WTC11 (cell line): ENCODE data around the gene KLHL29. TPM values are rescaled to one million over a fixed set of nuclear protein-coding genes. Genes with fewer than 3 reads are reported as not detected.

Experiments
- ATAC-seq: fragments of 200-7000 bp; cut with Tn5 transposase; 2 replicates; pipeline ENCODE4 v1.10.0; 2021; ENCODE audit warnings: mild to moderate bottlenecking, moderate library complexity
- CTCF ChIA-PET: fragments of 300-600 bp; sonication (Branson Sonifier 250); formaldehyde crosslinking; loops from one replicate; lab custom pipeline; 2021; ENCODE audit warnings: antibody characterized with exemption; lab: Charles Lee
- POLR2A ChIA-PET: fragments of 350-600 bp; sonication (Branson Sonifier 250); formaldehyde crosslinking; loops from one replicate; lab custom pipeline; 2021; ENCODE audit warnings: antibody characterized with exemption; lab: Charles Lee
- DNase-seq: peaks from one replicate; pipeline ENCODE4 v3.0.0; 2021; ENCODE audit warnings: low spot score
- H3K27ac Mint-ChIP-seq: 2 replicates; pipeline ENCODE4 v1.8.0; 2021; ENCODE audit warnings: mixed read lengths
- H3K27me3 Mint-ChIP-seq: 2 replicates; pipeline ENCODE4 v1.8.0; 2021; ENCODE audit warnings: low read depth, mild to moderate bottlenecking, moderate library complexity, mixed read lengths
- H3K36me3 Mint-ChIP-seq: 2 replicates; pipeline ENCODE4 v1.8.0; 2021; ENCODE audit warnings: mixed read lengths
- H3K4me1 Mint-ChIP-seq: 2 replicates; pipeline ENCODE4 v1.8.0; 2022; ENCODE audit warnings: mixed read lengths
- H3K4me3 Mint-ChIP-seq: 2 replicates; pipeline ENCODE4 v1.8.0; 2021; ENCODE audit warnings: mild to moderate bottlenecking, moderate library complexity, mixed read lengths
- H3K9me3 Mint-ChIP-seq: 2 replicates; pipeline ENCODE4 v1.8.0; 2021; ENCODE audit warnings: mixed read lengths
- ARID4B ChIP-seq: sonication (generic); formaldehyde crosslinking; IDR thresholded peaks from 2 replicates; pipeline ENCODE4 v1.8.0; 2023; ENCODE audit warnings: missing genetic modification reagents, mild to moderate bottlenecking, borderline replicate concordance
- ETV6 ChIP-seq: sonication (generic); formaldehyde crosslinking; IDR thresholded peaks from 2 replicates; pipeline ENCODE4 v1.8.1; 2022; ENCODE audit warnings: mild to moderate bottlenecking, missing genetic modification reagents
- TEAD1 ChIP-seq: sonication (generic); formaldehyde crosslinking; IDR thresholded peaks from 2 replicates; pipeline ENCODE4 v1.8.0; 2022; ENCODE audit warnings: mild to moderate bottlenecking, missing genetic modification reagents
- USF1 ChIP-seq: sonication (generic); formaldehyde crosslinking; IDR thresholded peaks from 2 replicates; pipeline ENCODE4 v1.8.0; 2022; ENCODE audit warnings: mild to moderate bottlenecking, missing genetic modification reagents
- ZNF396 ChIP-seq: fragments of 250-450 bp; sonication (Bioruptor Pico); IDR thresholded peaks from 2 replicates; pipeline ENCODE4 v1.8.0; 2021; ENCODE audit warnings: mild to moderate bottlenecking, moderate library complexity, borderline replicate concordance
- total RNA-seq: library from RNA; stranded (reverse); gene quantifications from 3 replicates; pipeline ENCODE4 v1.2.3, GENCODE V29; 2021
- TF ChIP-seq, protein P1 (sequence below): fragments of 250-450 bp; sonication (Bioruptor Pico); IDR thresholded peaks from 2 replicates; pipeline ENCODE4 v1.9.0; 2021; ENCODE audit warnings: moderate library complexity, mild to moderate bottlenecking, inconsistent platforms, borderline replicate concordance
- TF ChIP-seq, protein P2 (sequence below): sonication (generic); formaldehyde crosslinking; IDR thresholded peaks from 2 replicates; pipeline ENCODE4 v1.8.0; 2022; ENCODE audit warnings: mild to moderate bottlenecking, missing genetic modification reagents
- TF ChIP-seq, protein P3 (sequence below): sonication (generic); formaldehyde crosslinking; IDR thresholded peaks from 2 replicates; pipeline ENCODE4 v1.8.0; 2022; ENCODE audit warnings: missing genetic modification reagents

KLHL29 gene
- total RNA-seq, 1 experiment from 2014 or later = 7.1 TPM

DNA sequence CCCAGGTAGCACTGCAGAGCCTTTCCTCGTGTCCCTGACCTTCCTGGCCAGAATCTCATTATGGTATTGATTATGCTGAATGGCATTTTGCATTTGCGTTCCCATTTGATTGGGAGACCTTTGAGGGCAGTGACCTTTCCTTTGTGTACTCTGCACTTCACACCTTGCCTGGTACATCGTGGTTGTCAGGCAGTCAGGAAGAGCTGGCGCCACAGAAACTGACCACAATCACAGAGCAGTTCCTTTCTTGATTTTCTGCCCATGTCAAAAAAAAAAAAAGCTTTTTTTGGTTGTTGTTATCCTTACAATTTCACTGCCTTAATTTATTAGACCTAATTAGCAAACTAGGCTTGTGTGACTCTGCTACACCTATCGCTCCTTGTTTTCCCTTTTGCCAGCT, 8.9 kb upstream of the KLHL29 start:
- CTCF ChIA-PET = interaction anchor here (1.0 to 1.6 kb wide), 2 partner anchors 39 to 248 kb away, joined by 3 to 5 read pairs; no protein-coding TSS in a partner anchor
- H3K9me3 Mint-ChIP-seq = peaks cover 8% of the 10 kb centered on the region
- H3K27me3 Mint-ChIP-seq = peaks cover 29% of the 10 kb centered on the region

More for the DNA sequence above, 8.9 kb upstream of the KLHL29 start:
- peaks cover 17% of the 10 kb centered on the region for H3K4me1 Mint-ChIP-seq
- H3K27ac Mint-ChIP-seq = no peak overlapping the region
- ATAC-seq (no peak), DNase-seq (no peak)
- no peaks in the 10 kb centered on the region for H3K36me3 Mint-ChIP-seq
- POLR2A ChIA-PET = no interaction called here
- no peak overlapping the region for H3K4me3 Mint-ChIP-seq
- TF ChIP-seq USF1 (no peak), ARID4B (CRISPR knock-in tag) (no peak), ZNF396 (no peak), TEAD1 (no peak), ETV6 (CRISPR knock-in tag) (no peak)
- TF ChIP-seq, protein P1, sequence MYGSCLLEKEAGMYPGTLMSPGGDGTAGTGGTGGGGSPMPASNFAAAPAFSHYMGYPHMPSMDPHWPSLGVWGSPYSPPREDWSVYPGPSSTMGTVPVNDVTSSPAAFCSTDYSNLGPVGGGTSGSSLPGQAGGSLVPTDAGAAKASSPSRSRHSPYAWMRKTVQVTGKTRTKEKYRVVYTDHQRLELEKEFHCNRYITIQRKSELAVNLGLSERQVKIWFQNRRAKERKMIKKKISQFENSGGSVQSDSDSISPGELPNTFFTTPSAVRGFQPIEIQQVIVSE = no peak
- TF ChIP-seq, protein P2, sequence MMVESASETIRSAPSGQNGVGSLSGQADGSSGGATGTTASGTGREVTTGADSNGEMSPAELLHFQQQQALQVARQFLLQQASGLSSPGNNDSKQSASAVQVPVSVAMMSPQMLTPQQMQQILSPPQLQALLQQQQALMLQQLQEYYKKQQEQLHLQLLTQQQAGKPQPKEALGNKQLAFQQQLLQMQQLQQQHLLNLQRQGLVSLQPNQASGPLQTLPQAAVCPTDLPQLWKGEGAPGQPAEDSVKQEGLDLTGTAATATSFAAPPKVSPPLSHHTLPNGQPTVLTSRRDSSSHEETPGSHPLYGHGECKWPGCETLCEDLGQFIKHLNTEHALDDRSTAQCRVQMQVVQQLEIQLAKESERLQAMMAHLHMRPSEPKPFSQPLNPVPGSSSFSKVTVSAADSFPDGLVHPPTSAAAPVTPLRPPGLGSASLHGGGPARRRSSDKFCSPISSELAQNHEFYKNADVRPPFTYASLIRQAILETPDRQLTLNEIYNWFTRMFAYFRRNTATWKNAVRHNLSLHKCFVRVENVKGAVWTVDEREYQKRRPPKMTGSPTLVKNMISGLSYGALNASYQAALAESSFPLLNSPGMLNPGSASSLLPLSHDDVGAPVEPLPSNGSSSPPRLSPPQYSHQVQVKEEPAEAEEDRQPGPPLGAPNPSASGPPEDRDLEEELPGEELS = no peak
- TF ChIP-seq, protein P3, sequence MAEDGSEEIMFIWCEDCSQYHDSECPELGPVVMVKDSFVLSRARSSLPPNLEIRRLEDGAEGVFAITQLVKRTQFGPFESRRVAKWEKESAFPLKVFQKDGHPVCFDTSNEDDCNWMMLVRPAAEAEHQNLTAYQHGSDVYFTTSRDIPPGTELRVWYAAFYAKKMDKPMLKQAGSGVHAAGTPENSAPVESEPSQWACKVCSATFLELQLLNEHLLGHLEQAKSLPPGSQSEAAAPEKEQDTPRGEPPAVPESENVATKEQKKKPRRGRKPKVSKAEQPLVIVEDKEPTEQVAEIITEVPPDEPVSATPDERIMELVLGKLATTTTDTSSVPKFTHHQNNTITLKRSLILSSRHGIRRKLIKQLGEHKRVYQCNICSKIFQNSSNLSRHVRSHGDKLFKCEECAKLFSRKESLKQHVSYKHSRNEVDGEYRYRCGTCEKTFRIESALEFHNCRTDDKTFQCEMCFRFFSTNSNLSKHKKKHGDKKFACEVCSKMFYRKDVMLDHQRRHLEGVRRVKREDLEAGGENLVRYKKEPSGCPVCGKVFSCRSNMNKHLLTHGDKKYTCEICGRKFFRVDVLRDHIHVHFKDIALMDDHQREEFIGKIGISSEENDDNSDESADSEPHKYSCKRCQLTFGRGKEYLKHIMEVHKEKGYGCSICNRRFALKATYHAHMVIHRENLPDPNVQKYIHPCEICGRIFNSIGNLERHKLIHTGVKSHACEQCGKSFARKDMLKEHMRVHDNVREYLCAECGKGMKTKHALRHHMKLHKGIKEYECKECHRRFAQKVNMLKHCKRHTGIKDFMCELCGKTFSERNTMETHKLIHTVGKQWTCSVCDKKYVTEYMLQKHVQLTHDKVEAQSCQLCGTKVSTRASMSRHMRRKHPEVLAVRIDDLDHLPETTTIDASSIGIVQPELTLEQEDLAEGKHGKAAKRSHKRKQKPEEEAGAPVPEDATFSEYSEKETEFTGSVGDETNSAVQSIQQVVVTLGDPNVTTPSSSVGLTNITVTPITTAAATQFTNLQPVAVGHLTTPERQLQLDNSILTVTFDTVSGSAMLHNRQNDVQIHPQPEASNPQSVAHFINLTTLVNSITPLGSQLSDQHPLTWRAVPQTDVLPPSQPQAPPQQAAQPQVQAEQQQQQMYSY = no peak
